ENCODE measurements around the gene PPM1F. TPM values are rescaled to one million over a fixed set of nuclear protein-coding genes. Genes with fewer than 3 reads are reported as not detected.

Gene PPM1F
- total and polyA plus RNA-seq, 10 donors = 13.6 to 103 (median 76.4) TPM

GRCh38 chr22:21965762-21966288, 13.2 kb upstream of the PPM1F start:
- Histone ChIP-seq H3K9me3 (no peaks in the 10 kb centered on the region), H3K27me3 (replicated peaks in 1 of 7) (no peaks in the 10 kb centered on the region), H3K4me3 (no peak overlapping the region), H3K36me3 (peaks cover 2 to 100% (median 98%) of the 10 kb centered on the region in 6 donors), H3K4me1 (no peaks in the 10 kb centered on the region), H3K27ac (no peak overlapping the region)
- 96 to 98% (median 97%) methylated on average over 6 of the region's 6 CpGs for WGBS, 5 donors
- no peak for TF ChIP-seq POLR2AphosphoS5 (IDR thresholded peaks at IDR 0.05)
- TF ChIP-seq CTCF (IDR thresholded peaks at IDR 0.05 in 8 of 11, conservative IDR thresholded peaks at IDR 0.05 in 3 of 11) = no peak
- TF ChIP-seq POLR2A (IDR thresholded peaks at IDR 0.05) = no peak
- intact Hi-C loops (cut with DNase I; ENCODE audit: low total_unique reads) = no loop called here
- no peak for DNase-seq

GRCh38 chr22:21964918-21965484, 12.4 kb upstream of the PPM1F start:
- intact Hi-C loops (cut with DNase I; ENCODE audit: low total_unique reads) = no loop called here
- Histone ChIP-seq H3K4me3 (no peak overlapping the region), H3K9me3 (no peaks in the 10 kb centered on the region), H3K4me1 (no peaks in the 10 kb centered on the region), H3K36me3 (peaks cover 2 to 100% (median 96%) of the 10 kb centered on the region in 6 donors), H3K27me3 (replicated peaks in 1 of 7) (no peaks in the 10 kb centered on the region), H3K27ac (no peak overlapping the region)
- WGBS, 5 donors = 92 to 98% (median 96%) methylated on average over 3 to 6 of the region's 6 CpGs
- TF ChIP-seq POLR2AphosphoS5 (IDR thresholded peaks at IDR 0.05) (no peak), POLR2A (IDR thresholded peaks at IDR 0.05) (no peak), CTCF (IDR thresholded peaks at IDR 0.05 in 8 of 11, conservative IDR thresholded peaks at IDR 0.05 in 3 of 11) (no peak)
- DNase-seq = no peak

GRCh38 chr22:21964234-21964633, 11.6 kb upstream of the PPM1F start:
- H3K27ac ChIP-seq = no peak overlapping the region
- no peak for DNase-seq
- H3K9me3 ChIP-seq = no peaks in the 10 kb centered on the region
- no peak for TF ChIP-seq POLR2A (IDR thresholded peaks at IDR 0.05)
- TF ChIP-seq POLR2AphosphoS5 (IDR thresholded peaks at IDR 0.05) = peak in 1 of 3 donors; percentile 31
- no peaks in the 10 kb centered on the region for H3K4me1 ChIP-seq
- no peaks in the 10 kb centered on the region for H3K27me3 ChIP-seq (replicated peaks in 1 of 7)
- WGBS, 5 donors = 93 to 97% (median 96%) methylated on average over 8 to 15 of the region's 15 CpGs
- peaks cover 2 to 100% (median 94%) of the 10 kb centered on the region in 6 donors for H3K36me3 ChIP-seq
- intact Hi-C loops (cut with DNase I; ENCODE audit: low total_unique reads) = no loop called here
- H3K4me3 ChIP-seq = no peak overlapping the region

GRCh38 chr22:21963790-21964211, 11.2 kb upstream of the PPM1F start:
- no peak for TF ChIP-seq POLR2A (IDR thresholded peaks at IDR 0.05)
- peak in 1 of 3 donors; percentile 30 for TF ChIP-seq POLR2AphosphoS5 (IDR thresholded peaks at IDR 0.05)
- intact Hi-C loops (cut with DNase I; ENCODE audit: low total_unique reads) = no loop called here
- H3K27me3 ChIP-seq (replicated peaks in 1 of 7) = no peaks in the 10 kb centered on the region
- DNase-seq = no peak
- H3K36me3 ChIP-seq = peaks cover 4 to 100% (median 96%) of the 10 kb centered on the region in 6 donors
- H3K27ac ChIP-seq = no peak overlapping the region
- H3K4me1 ChIP-seq = no peaks in the 10 kb centered on the region
- H3K9me3 ChIP-seq = no peaks in the 10 kb centered on the region
- WGBS, 5 donors = 94 to 98% (median 96%) methylated on average over 13 to 19 of the region's 19 CpGs
- no peak overlapping the region for H3K4me3 ChIP-seq

GRCh38 chr22:21963286-21963685, 10.6 kb upstream of the PPM1F start:
- Histone ChIP-seq H3K27me3 (replicated peaks in 1 of 7) (no peaks in the 10 kb centered on the region), H3K27ac (no peak overlapping the region), H3K4me3 (no peak overlapping the region), H3K4me1 (no peaks in the 10 kb centered on the region), H3K9me3 (no peaks in the 10 kb centered on the region), H3K36me3 (peaks cover 6 to 100% (median 93%) of the 10 kb centered on the region in 6 donors)
- TF ChIP-seq CTCF (IDR thresholded peaks at IDR 0.05 in 8 of 11, conservative IDR thresholded peaks at IDR 0.05 in 3 of 11) = no peak
- no peak for TF ChIP-seq POLR2A (IDR thresholded peaks at IDR 0.05)
- no peak for TF ChIP-seq POLR2AphosphoS5 (IDR thresholded peaks at IDR 0.05)
- WGBS, 5 donors = 88 to 94% (median 93%) methylated on average over 7 of the region's 7 CpGs
- intact Hi-C loops (cut with DNase I; ENCODE audit: low total_unique reads) = no loop called here
- no peak for DNase-seq
